ENCODE results near the gene PHF20.

DNA sequence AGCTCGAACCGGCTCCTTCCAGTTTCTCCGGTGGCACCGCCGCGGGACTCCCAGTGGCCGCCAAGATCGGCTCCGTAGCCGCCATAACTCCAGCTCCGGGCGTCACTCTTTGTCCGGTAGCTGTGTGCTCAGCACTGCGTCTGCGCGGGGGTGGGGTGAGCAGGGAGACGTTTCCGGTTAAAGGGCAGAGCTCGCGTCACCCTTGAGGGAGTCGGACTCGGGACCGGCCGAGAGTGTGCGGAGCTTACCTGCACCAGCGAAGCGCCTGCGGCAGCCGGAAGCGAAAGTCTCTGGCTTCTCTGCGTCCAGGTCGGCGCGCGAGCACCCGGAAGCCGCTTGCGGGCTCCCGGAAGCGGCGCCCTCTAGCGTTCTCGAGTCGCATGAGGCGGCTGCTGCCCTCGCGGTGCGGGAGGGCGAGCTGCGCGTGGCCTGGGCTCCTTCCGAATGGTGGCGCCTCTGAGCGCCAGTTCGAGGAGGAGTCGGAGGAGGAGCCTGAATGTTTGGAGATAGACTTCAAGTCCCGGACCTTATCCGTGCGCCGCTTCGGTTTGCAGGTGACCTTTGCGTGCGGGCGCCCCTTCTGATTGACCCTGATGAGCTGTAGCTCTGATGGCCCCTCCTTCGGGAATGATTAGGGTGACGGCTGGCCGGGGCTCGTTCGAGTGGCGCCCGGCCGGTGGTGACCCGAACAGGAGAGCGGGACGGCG, 182.5 kb downstream of the PHF20 start, which contains the start of gene SCAND1:
- TF ChIP-seq, protein P1, sequence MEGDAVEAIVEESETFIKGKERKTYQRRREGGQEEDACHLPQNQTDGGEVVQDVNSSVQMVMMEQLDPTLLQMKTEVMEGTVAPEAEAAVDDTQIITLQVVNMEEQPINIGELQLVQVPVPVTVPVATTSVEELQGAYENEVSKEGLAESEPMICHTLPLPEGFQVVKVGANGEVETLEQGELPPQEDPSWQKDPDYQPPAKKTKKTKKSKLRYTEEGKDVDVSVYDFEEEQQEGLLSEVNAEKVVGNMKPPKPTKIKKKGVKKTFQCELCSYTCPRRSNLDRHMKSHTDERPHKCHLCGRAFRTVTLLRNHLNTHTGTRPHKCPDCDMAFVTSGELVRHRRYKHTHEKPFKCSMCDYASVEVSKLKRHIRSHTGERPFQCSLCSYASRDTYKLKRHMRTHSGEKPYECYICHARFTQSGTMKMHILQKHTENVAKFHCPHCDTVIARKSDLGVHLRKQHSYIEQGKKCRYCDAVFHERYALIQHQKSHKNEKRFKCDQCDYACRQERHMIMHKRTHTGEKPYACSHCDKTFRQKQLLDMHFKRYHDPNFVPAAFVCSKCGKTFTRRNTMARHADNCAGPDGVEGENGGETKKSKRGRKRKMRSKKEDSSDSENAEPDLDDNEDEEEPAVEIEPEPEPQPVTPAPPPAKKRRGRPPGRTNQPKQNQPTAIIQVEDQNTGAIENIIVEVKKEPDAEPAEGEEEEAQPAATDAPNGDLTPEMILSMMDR (IDR thresholded peaks at IDR 0.05) = peak; percentile 89 to 98 (median 96)
- peak in 3 of 4 donors; percentile 33 to 91 (median 86) for TF ChIP-seq POLR2A (IDR thresholded peaks at IDR 0.05)

All from esophagus squamous epithelium (tissue), 4 donors.